Hepatocyte (in vitro differentiated cells): ENCODE measurements around the gene DRC7. TPM values are rescaled to one million over a fixed set of nuclear protein-coding genes. Genes with fewer than 3 reads are reported as not detected.

Source experiments
- DNase-seq: peaks from one replicate; pipeline ENCODE4 v3.0.0-alpha.2; 2016; ENCODE audit warnings: low spot score
- H2AFZ ChIP-seq: fragments of 200-600 bp; sonication (generic); 2 replicates; pipeline ENCODE4 v1.6.0; 2016; ENCODE audit warnings: antibody characterized with exemption, mild to moderate bottlenecking
- H3K27ac ChIP-seq: fragments of 200-600 bp; sonication (generic); 2 replicates; pipeline ENCODE4 v1.5.1; 2016; ENCODE audit warnings: mild to moderate bottlenecking
- H3K27me3 ChIP-seq: fragments of 200-600 bp; sonication (generic); 2 replicates; pipeline ENCODE4 v1.6.1; 2016
- H3K36me3 ChIP-seq: fragments of 200-600 bp; sonication (generic); replicated peaks from 2 replicates; pipeline ENCODE4 v1.5.1; 2016; ENCODE audit warnings: low read depth; ENCODE audit not compliant: insufficient read depth
- H3K4me1 ChIP-seq: fragments of 200-600 bp; sonication (generic); 2 replicates; pipeline ENCODE4 v1.5.1; 2016; ENCODE audit warnings: mild to moderate bottlenecking, moderate library complexity; ENCODE audit not compliant: insufficient read depth
- H3K4me2 ChIP-seq: fragments of 200-600 bp; sonication (generic); 2 replicates; pipeline ENCODE4 v1.6.0; 2016
- H3K4me3 ChIP-seq: fragments of 200-600 bp; sonication (generic); 2 replicates; pipeline ENCODE4 v1.5.1; 2016; ENCODE audit warnings: mild to moderate bottlenecking
- H3K79me2 ChIP-seq: fragments of 200-600 bp; sonication (generic); 2 replicates; pipeline ENCODE4 v1.6.0; 2017; ENCODE audit warnings: mild to moderate bottlenecking
- H3K9me2 ChIP-seq: fragments of 200-600 bp; sonication (generic); replicated peaks from 2 replicates; pipeline ENCODE4 v1.6.0; 2017; ENCODE audit warnings: mild to moderate bottlenecking; ENCODE audit not compliant: insufficient read depth
- H3K9me3 ChIP-seq: fragments of 200-600 bp; sonication (generic); 2 replicates; pipeline ENCODE4 v1.5.1; 2016; ENCODE audit warnings: low read depth, mild to moderate bottlenecking
- H4K20me1 ChIP-seq: fragments of 200-600 bp; sonication (generic); 2 replicates; pipeline ENCODE4 v1.6.0; 2016; ENCODE audit warnings: mild to moderate bottlenecking; ENCODE audit not compliant: insufficient read depth, poor library complexity, severe bottlenecking
- CTCF ChIP-seq: fragments of 200-600 bp; sonication (generic); IDR thresholded peaks from 2 replicates; pipeline ENCODE4 v1.5.1; 2016; ENCODE audit warnings: antibody characterized with exemption, mild to moderate bottlenecking; ENCODE audit not compliant: poor library complexity
- EZH2 ChIP-seq: fragments of 200-600 bp; sonication (generic); IDR thresholded peaks from 2 replicates; pipeline ENCODE4 v1.6.1; 2016; ENCODE audit warnings: antibody characterized with exemption, mild to moderate bottlenecking, borderline replicate concordance
- EZH2phosphoT487 ChIP-seq: fragments of 200-600 bp; sonication (generic); IDR thresholded peaks from one replicate; pipeline ENCODE4 v1.6.1; 2018; ENCODE audit warnings: antibody characterized with exemption, mild to moderate bottlenecking, low read depth, moderate library complexity; ENCODE audit not compliant: unreplicated experiment, severe bottlenecking
- WGBS: methylation state at CpG from one replicate; pipeline ENCODE4 v1.1.6; 2016; ENCODE audit warnings: low lambda C conversion rate; ENCODE audit errors: missing lambda C conversion rate; 5-methylcytosine and 5-hydroxymethylcytosine counted together
- polyA plus RNA-seq: library from polyadenylated mRNA; unstranded; fragments of >200 nt; fragmentation: Nextera tagmentation; extraction: Ambion mirVana; gene quantifications from 2 replicates; pipeline ENCODE4 v1.2.1, GENCODE V29; 2016
- total RNA-seq: library from RNA; depleted of rRNA; stranded (reverse); fragments of >200 nt; gene quantifications from 2 replicates; pipeline ENCODE4 v1.2.3, GENCODE V29; 2014

DRC7 gene
- 0.27 TPM in 1 of 2 replicates, not detected in the other for total RNA-seq
- 0.93 TPM in 1 of 2 replicates, not detected in the other for polyA plus RNA-seq

GRCh38 chr16:57694725-57695679 lies at the start of gene DRC7:
DRC7 (plus strand) TSS chr16:57694806; CDS start chr16:57697950, 3,144 bp downstream.
- peak within 1 kb of the TSS; percentile 66 for H3K4me2 ChIP-seq

GRCh38 chr16:57645169-57645568 lies 49.4 kb upstream of the DRC7 start:
- H3K4me1 ChIP-seq: no peaks in the 10 kb centered on the region
- no peaks in the 10 kb centered on the region for H3K9me3 ChIP-seq
- H3K4me2 ChIP-seq: no peak overlapping the region
- peak overlapping the region; percentile 48 for H3K27ac ChIP-seq
- H3K9me2 ChIP-seq: no peaks in the 10 kb centered on the region
- H3K27me3 ChIP-seq: no peaks in the 10 kb centered on the region
- TF ChIP-seq CTCF (no peak), EZH2phosphoT487 (no peak), EZH2 (no peak)
- no peak overlapping the region for H2AFZ ChIP-seq
- 75% methylated on average over 9 of the region's 10 CpGs for WGBS
- H3K79me2 ChIP-seq: peaks cover 5% of the 10 kb centered on the region
- DNase-seq: no peak
- H3K36me3 ChIP-seq: no peaks in the 10 kb centered on the region
- no peaks in the 10 kb centered on the region for H4K20me1 ChIP-seq
- H3K4me3 ChIP-seq: no peak overlapping the region

More at GRCh38 chr16:57694725-57695679, at the start of gene DRC7:
- Histone ChIP-seq H3K9me2 (no peaks in the 10 kb centered on the region), H3K36me3 (no peaks in the 10 kb centered on the region), H3K4me1 (no peaks in the 10 kb centered on the region), H3K4me3 (no peak within 1 kb of the TSS), H4K20me1 (no peaks in the 10 kb centered on the region), H3K9me3 (no peaks in the 10 kb centered on the region), H2AFZ (no peak within 1 kb of the TSS), H3K27ac (no peak within 1 kb of the TSS), H3K27me3 (no peaks in the 10 kb centered on the region), H3K79me2 (no peaks in the 10 kb centered on the region)
- peak; percentile 79 for DNase-seq
- TF ChIP-seq EZH2 (no peak), EZH2phosphoT487 (no peak), CTCF (no peak)
- 32% methylated on average over 6 of the region's 8 CpGs for WGBS

- H3K9me3 ChIP-seq: no peaks in the 10 kb centered on the region
- H3K4me3 ChIP-seq: no peak overlapping the region
- peaks cover 5% of the 10 kb centered on the region for H3K79me2 ChIP-seq
- no peak overlapping the region for H3K4me2 ChIP-seq
- H3K4me1 ChIP-seq: no peaks in the 10 kb centered on the region
- TF ChIP-seq EZH2: no peak
- TF ChIP-seq EZH2phosphoT487: no peak
- no peak for TF ChIP-seq CTCF
- no peak for DNase-seq
- H3K9me2 ChIP-seq: no peaks in the 10 kb centered on the region
- H2AFZ ChIP-seq: no peak overlapping the region
- H4K20me1 ChIP-seq: no peaks in the 10 kb centered on the region
- no peaks in the 10 kb centered on the region for H3K27me3 ChIP-seq
- peak overlapping the region; percentile 48 for H3K27ac ChIP-seq
- H3K36me3 ChIP-seq: no peaks in the 10 kb centered on the region
- 55% methylated on average over 20 of the region's 24 CpGs for WGBS
Observed at GRCh38 chr16:57645691-57646387, 48.8 kb upstream of the DRC7 start.
